K562 (cell line): ENCODE data around the gene SYNGR4. TPM values are rescaled to one million over a fixed set of nuclear protein-coding genes. Genes with fewer than 3 reads are reported as not detected.

Experiments used
- ATAC-seq: fragments of 200-7000 bp; cut with Tn5 transposase; 3 replicates; pipeline ENCODE4 v1.9.1; 2020; ENCODE audit warnings: moderate library complexity
- BruUV-seq: library from RNA; stranded (reverse); fragments of 400-500 nt; replicated peaks from 2 replicates; lab custom pipeline; 2021; lab: Mats Ljungman, UMichigan
- CTCF ChIA-PET: fragments of 300-600 bp; formaldehyde crosslinking; extraction: SDS; loops from one replicate; lab custom pipeline; 2021; ENCODE audit warnings: low intra/inter-chr PET ratio; lab: Yijun Ruan, JAX
- POLR2A ChIA-PET: fragments of 300-600, 350-650 bp; sonication (Branson Sonifier 250); formaldehyde crosslinking; extraction: SDS; loops from one replicate; lab custom pipeline; 2021; ENCODE audit warnings: antibody characterized with exemption, inconsistent platforms; lab: Yijun Ruan, JAX
- DNase-seq, 4 experiments: peaks; one replicate each; pipeline versions ENCODE4 v3.0.0 to v3.0.0-alpha.2; 2011 to 2018; ENCODE audit warnings: low spot score in 3 of 4, mixed read lengths in 3 of 4; ENCODE audit errors: extremely low read depth in 1 of 4
- FAIRE-seq: peaks from 2 replicates; lab custom pipeline; 2011; peaks lifted over from hg19 to GRCh38; lab: Jason Lieb, UNC
- H2AFZ ChIP-seq: 2 replicates; pipeline ENCODE4 v1.6.0; 2011; ENCODE audit warnings: low read depth, low read length, control low read depth, inconsistent platforms
- H3K27ac ChIP-seq: fragments of 200-600 bp; 3 replicates; pipeline ENCODE4 v1.8.0; 2011; ENCODE audit warnings: low read depth, mild to moderate bottlenecking, control low read depth, inconsistent platforms, low read length, moderate library complexity, mixed read lengths; ENCODE audit errors: extremely low read depth
- H3K27me3 ChIP-seq, 2 experiments: fragments of 300-600 bp in 1 of 2; 2 replicates in 1 of 2; 3 replicates in 1 of 2; pipeline versions ENCODE4 v1.6.0 to v1.8.0; 2011; ENCODE audit warnings: inconsistent platforms in 2 of 2, low read length in 2 of 2, mild to moderate bottlenecking in 1 of 2, mixed read lengths in 1 of 2, moderate library complexity in 1 of 2; ENCODE audit not compliant: control insufficient read depth in 2 of 2, insufficient read depth in 2 of 2
- H3K36me3 ChIP-seq: fragments of 300-600 bp; 3 replicates; pipeline ENCODE4 v1.8.0; 2011; ENCODE audit warnings: mild to moderate bottlenecking, low read length, inconsistent platforms; ENCODE audit not compliant: control insufficient read depth, insufficient read depth
- H3K4me1 ChIP-seq, 2 experiments: fragments of 200-600 bp in 1 of 2; replicated peaks in 1 of 2; 2 replicates in 1 of 2; 3 replicates in 1 of 2; pipeline versions ENCODE4 v1.5.1 to v1.8.0; 2011; ENCODE audit warnings: inconsistent platforms in 2 of 2, low read length in 2 of 2, mild to moderate bottlenecking in 1 of 2, mixed read lengths in 1 of 2, moderate library complexity in 1 of 2; ENCODE audit not compliant: control insufficient read depth in 2 of 2, insufficient read depth in 2 of 2
- H3K4me2 ChIP-seq: 2 replicates; pipeline ENCODE4 v1.6.1; 2011; ENCODE audit warnings: low read length, control low read depth, inconsistent platforms, mixed read lengths; ENCODE audit not compliant: insufficient read depth
- H3K4me3 ChIP-seq: fragments of 200-600 bp; sonication (generic), shearing (Covaris generic); 2 replicates; pipeline ENCODE4 v1.5.1; 2016; ENCODE audit warnings: control low read depth, inconsistent platforms
- H3K79me2 ChIP-seq: fragments of 200-600 bp; 3 replicates; pipeline ENCODE4 v1.8.0; 2011; ENCODE audit warnings: low read length, inconsistent platforms; ENCODE audit not compliant: control insufficient read depth, insufficient read depth
- H3K9ac ChIP-seq, 2 experiments: 2 replicates each; pipeline versions ENCODE4 v1.6.0 to v1.6.1; 2011; ENCODE audit warnings: low read depth in 2 of 2, low read length in 2 of 2, control low read depth in 1 of 2, inconsistent platforms in 1 of 2, mild to moderate bottlenecking in 1 of 2, mixed read lengths in 1 of 2; ENCODE audit not compliant: insufficient read depth in 1 of 2
- H3K9me1 ChIP-seq: one replicate; pipeline ENCODE4 v1.6.0; 2011; ENCODE audit warnings: inconsistent platforms, mild to moderate bottlenecking, low read length, moderate library complexity; ENCODE audit not compliant: control insufficient read depth, insufficient read depth
- H3K9me3 ChIP-seq: replicated peaks from 2 replicates; pipeline ENCODE4 v1.5.1; 2011; ENCODE audit warnings: low read depth, low read length, inconsistent platforms; ENCODE audit not compliant: control insufficient read depth, insufficient read depth
- H4K20me1 ChIP-seq: replicated peaks from 2 replicates; pipeline ENCODE4 v1.6.1; 2011; ENCODE audit warnings: low read length, inconsistent platforms, mixed read lengths; ENCODE audit not compliant: control insufficient read depth, insufficient read depth
- DIDO1 ChIP-seq: fragments of 450-650 bp; IDR thresholded peaks from 2 replicates; pipeline ENCODE4 v1.6.1; 2016; ENCODE audit warnings: low read depth, missing biosample characterization, missing genetic modification characterization
- EZH2 ChIP-seq: IDR thresholded peaks from 2 replicates; pipeline ENCODE4 v1.6.1; 2012; ENCODE audit warnings: low read depth, mild to moderate bottlenecking, inconsistent platforms, low read length, borderline replicate concordance
- HNRNPK ChIP-seq: fragments of 200-400 bp; formaldehyde crosslinking; IDR thresholded peaks from one replicate; pipeline ENCODE4 v1.6.1; 2018; ENCODE audit warnings: mild to moderate bottlenecking, low read depth, low read length; ENCODE audit not compliant: poor library complexity, severe bottlenecking
- MEIS2 ChIP-seq: fragments of 450-650 bp; IDR thresholded peaks from 2 replicates; pipeline ENCODE4 v1.6.1; 2014; ENCODE audit warnings: mild to moderate bottlenecking; ENCODE audit not compliant: partially characterized antibody
- MYBL2 ChIP-seq, 2 experiments: fragments of 450-650 bp in 1 of 2; sonication (generic) in 1 of 2; formaldehyde crosslinking in 1 of 2; IDR thresholded peaks; 2 replicates each; pipeline versions ENCODE4 v1.6.1 to v1.8.1; 2017 to 2022; ENCODE audit warnings: borderline replicate concordance in 1 of 2, inconsistent platforms in 1 of 2, low read depth in 1 of 2, mild to moderate bottlenecking in 1 of 2, missing genetic modification reagents in 1 of 2, moderate library complexity in 1 of 2
- NBN ChIP-seq: fragments of 450-650 bp; IDR thresholded peaks from 2 replicates; pipeline ENCODE4 v1.6.1; 2016; ENCODE audit warnings: low read depth, mild to moderate bottlenecking
- NFE2L1 ChIP-seq: fragments of 450-650 bp; IDR thresholded peaks from 2 replicates; pipeline ENCODE4 v1.6.1; 2016; ENCODE audit warnings: missing genetic modification characterization, low read depth, mild to moderate bottlenecking, missing compliant biosample characterization, moderate library complexity, borderline replicate concordance
- NR2F6 ChIP-seq: fragments of 450-650 bp; formaldehyde crosslinking; IDR thresholded peaks from 2 replicates; pipeline ENCODE4 v1.4.0; 2020; ENCODE audit warnings: mild to moderate bottlenecking
- TBP ChIP-seq: optimal IDR thresholded peaks from 2 replicates; pipeline ENCODE3; 2011; ENCODE audit warnings: low read depth, low read length, improper control_type of control experiment
- TRIM25 ChIP-seq: fragments of 450-650 bp; IDR thresholded peaks from 2 replicates; pipeline ENCODE4 v1.7.0; 2016; ENCODE audit warnings: borderline replicate concordance
- ZNF584 ChIP-seq: fragments of 200-800 bp; sonication (Bioruptor generic); IDR thresholded peaks from 2 replicates; pipeline ENCODE4 v1.6.1; 2016; ENCODE audit warnings: low read depth, mild to moderate bottlenecking, missing genetic modification characterization, missing compliant biosample characterization
- WGBS: fragments of 100-300 bp; shearing (Covaris generic); methylation state at CpG from one replicate; pipeline ENCODE4 v1.1.6; 2016; ENCODE audit warnings: low coverage, mixed read lengths; ENCODE audit not compliant: insufficient coverage; ENCODE audit errors: missing lambda C conversion rate; 5-methylcytosine and 5-hydroxymethylcytosine counted together
- in situ Hi-C: fragments of 300-500 bp; cut with MboI; formaldehyde crosslinking; loops from 4 replicates; pipeline ENCODE4 v1.15.0; 2018; ENCODE audit warnings: inconsistent platforms, mixed read lengths
- intact Hi-C: fragments of 100-400 bp; cut with micrococcal nuclease; formaldehyde crosslinking; loops from 2 replicates; pipeline ENCODE4 v1.14.2; 2022
- polyA plus RNA-seq, 8 experiments: library from polyadenylated mRNA; depleted of rRNA in 4 of 8; stranded (reverse) in 5 of 8; unstranded in 3 of 8; fragments of >200 nt; fragmentation: Nextera tagmentation in 2 of 8; fragmentation: Illumina TruSeq in 1 of 8; extraction: Ambion mirVana in 2 of 8; extraction: Trizol in 1 of 8; gene quantifications; 2 replicates each; pipeline versions ENCODE4 v1.2.1 to v1.2.3, GENCODE V29; 2011 to 2014; ENCODE audit warnings: inconsistent platforms in 1 of 8, missing spikeins in 1 of 8
- total RNA-seq, 7 experiments: library from RNA; depleted of rRNA in 6 of 7; stranded (reverse); fragments of >200 nt in 6 of 7; fragmentation: Illumina TruSeq in 2 of 7; extraction: Trizol in 2 of 7; gene quantifications; 2 replicates each; pipeline versions ENCODE4 v1.2.1 to v1.2.3, GENCODE V29; 2011 to 2021; ENCODE audit warnings: low replicate concordance in 1 of 7

The SYNGR4 gene
- total and polyA plus RNA-seq, 9 of the 15 experiments (the other 6 are each of a cell fraction or from before 2014, with no cell fraction given), result 0.07 to 0.14 TPM; not detected in 7

- H3K27ac ChIP-seq, result no peak overlapping the region
- TF ChIP-seq TRIM25 (no peak), NR2F6 (CRISPR knock-in tag) (no peak), TBP (no peak), NBN (no peak), NFE2L1 (tag) (no peak), MYBL2 (IDR thresholded peaks at IDR 0.05; ENCODE audit: low read depth) (no peak), MYBL2 (CRISPR knock-in tag; IDR thresholded peaks at IDR 0.05; ENCODE audit: borderline replicate concordance) (no peak), EZH2 (no peak), MEIS2 (no peak), HNRNPK (no peak), ZNF584 (no peak), DIDO1 (tag) (no peak)
- DNase-seq (no peak), FAIRE-seq (peak; percentile 73), ATAC-seq (peak; percentile 70)
- H3K36me3 ChIP-seq, result peaks cover 25% of the 10 kb centered on the region; the same call in 2 of the 3 replicates
- ChIA-PET CTCF (no interaction called here), POLR2A (interaction anchor here (0.8 to 2.2 kb wide), 2 partner anchors 12 to 16 kb away, joined by 3 to 7 read pairs; partner anchors contain the start of gene TMEM143)
- 69% methylated on average over 5 of the region's 5 CpGs for WGBS
- H3K9me3 ChIP-seq, result no peaks in the 10 kb centered on the region
- H2AFZ ChIP-seq, result peak overlapping the region; percentile 1; the same call in 1 of the 2 replicates
- BruUV-seq, result no TSS peak
- intact Hi-C loops (no loop called here), in situ Hi-C loops (no loop called here)
- H3K4me3 ChIP-seq, result no peak overlapping the region
- peaks cover 2% of the 10 kb centered on the region for H3K9me1 ChIP-seq
- no peaks in the 10 kb centered on the region for H3K79me2 ChIP-seq
- H4K20me1 ChIP-seq, result no peaks in the 10 kb centered on the region
- no peak overlapping the region for H3K4me2 ChIP-seq
- no peak overlapping the region for H3K9ac ChIP-seq
- peaks cover 0 to 8% of the 10 kb centered on the region in 2 experiments; a peak in 3 of 5 replicates for H3K4me1 ChIP-seq
- H3K27me3 ChIP-seq, result no peaks in the 10 kb centered on the region
Observed at GRCh38 chr19:48379058-48379457, 14.9 kb downstream of the SYNGR4 start.
